ENCODE results near the gene OBSCN.
"Not testable (repeated sequence)": the region's sequence is repeated elsewhere in the genome, so short reads cannot be mapped to it uniquely, and the experiment has no call there.

The OBSCN gene

DNA sequence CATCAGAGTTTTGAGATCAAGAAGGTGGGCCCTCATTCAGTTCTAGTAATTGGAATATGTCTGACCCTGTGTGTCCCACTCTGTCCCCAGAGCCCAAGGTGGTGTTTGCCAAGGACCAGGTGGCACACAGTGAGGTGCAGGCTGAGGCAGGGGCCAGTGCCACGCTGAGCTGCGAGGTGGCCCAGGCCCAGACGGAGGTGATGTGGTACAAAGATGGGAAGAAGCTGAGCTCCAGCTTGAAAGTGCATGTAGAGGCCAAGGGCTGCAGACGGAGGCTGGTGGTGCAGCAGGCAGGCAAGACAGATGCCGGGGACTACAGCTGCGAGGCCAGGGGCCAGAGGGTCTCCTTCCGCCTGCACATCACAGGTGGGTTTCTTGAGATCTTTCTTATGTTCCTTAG lies 35.2 kb downstream of the OBSCN start:
- TF ChIP-seq, protein P1, sequence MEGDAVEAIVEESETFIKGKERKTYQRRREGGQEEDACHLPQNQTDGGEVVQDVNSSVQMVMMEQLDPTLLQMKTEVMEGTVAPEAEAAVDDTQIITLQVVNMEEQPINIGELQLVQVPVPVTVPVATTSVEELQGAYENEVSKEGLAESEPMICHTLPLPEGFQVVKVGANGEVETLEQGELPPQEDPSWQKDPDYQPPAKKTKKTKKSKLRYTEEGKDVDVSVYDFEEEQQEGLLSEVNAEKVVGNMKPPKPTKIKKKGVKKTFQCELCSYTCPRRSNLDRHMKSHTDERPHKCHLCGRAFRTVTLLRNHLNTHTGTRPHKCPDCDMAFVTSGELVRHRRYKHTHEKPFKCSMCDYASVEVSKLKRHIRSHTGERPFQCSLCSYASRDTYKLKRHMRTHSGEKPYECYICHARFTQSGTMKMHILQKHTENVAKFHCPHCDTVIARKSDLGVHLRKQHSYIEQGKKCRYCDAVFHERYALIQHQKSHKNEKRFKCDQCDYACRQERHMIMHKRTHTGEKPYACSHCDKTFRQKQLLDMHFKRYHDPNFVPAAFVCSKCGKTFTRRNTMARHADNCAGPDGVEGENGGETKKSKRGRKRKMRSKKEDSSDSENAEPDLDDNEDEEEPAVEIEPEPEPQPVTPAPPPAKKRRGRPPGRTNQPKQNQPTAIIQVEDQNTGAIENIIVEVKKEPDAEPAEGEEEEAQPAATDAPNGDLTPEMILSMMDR (IDR thresholded peaks at IDR 0.05; ENCODE audit: low read depth, low read length), result no peak
- in situ Hi-C loops (cut with HindIII; ENCODE audit: low sequenced_read_pairs), result no loop called here
- H3K4me3 ChIP-seq (ENCODE audit: low read depth, low read length), result no peak overlapping the region
- no peak for DNase-seq (ENCODE audit: low read depth, low spot score)

DNA sequence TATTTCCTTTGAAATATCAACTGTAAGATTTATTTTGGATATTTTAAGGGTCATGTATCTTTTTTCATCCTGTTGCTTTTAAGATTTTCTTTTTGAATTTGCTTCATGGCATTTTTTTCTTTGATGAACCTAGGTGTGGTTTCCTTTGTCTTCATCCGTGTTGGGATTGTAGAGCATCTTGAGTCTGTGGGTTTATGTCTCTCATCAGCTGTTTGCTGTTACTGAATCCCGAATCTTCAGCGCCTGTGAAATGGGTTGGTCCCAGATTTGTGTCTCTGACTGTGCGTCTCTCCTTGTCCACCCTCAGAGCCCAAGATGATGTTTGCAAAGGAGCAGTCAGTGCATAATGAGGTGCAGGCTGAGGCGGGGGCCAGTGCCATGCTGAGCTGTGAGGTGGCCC lies 36.1 kb downstream of the OBSCN start:
- DNase-seq (ENCODE audit: low read depth, low spot score); in situ Hi-C loops (cut with HindIII; ENCODE audit: low sequenced_read_pairs); H3K4me3 ChIP-seq (ENCODE audit: low read depth, low read length): not testable (repeated sequence)

DNA sequence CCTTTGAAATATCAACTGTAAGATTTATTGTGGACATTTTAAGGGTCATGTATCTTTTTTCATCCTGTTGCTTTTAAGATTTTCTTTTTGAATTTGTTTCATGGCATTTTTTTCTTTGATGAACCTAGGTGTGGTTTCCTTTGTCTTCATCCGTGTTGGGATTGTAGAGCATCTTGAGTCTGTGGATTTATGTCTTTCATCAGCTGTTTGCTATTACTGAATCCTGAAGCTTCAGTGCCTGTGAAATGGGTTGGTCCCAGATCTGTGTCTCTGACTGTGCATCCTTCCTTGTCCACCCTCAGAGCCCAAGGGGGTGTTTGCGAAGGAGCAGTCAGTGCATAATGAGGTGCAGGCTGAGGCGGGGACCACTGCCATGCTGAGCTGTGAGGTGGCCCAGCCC lies 37.3 kb downstream of the OBSCN start:
- in situ Hi-C loops (cut with HindIII; ENCODE audit: low sequenced_read_pairs), result no loop called here
- DNase-seq (ENCODE audit: low read depth, low spot score), result no peak
- TF ChIP-seq, protein P1 (IDR thresholded peaks at IDR 0.05; ENCODE audit: low read depth, low read length), result no peak
- no peak overlapping the region for H3K4me3 ChIP-seq (ENCODE audit: low read depth, low read length)

DNA sequence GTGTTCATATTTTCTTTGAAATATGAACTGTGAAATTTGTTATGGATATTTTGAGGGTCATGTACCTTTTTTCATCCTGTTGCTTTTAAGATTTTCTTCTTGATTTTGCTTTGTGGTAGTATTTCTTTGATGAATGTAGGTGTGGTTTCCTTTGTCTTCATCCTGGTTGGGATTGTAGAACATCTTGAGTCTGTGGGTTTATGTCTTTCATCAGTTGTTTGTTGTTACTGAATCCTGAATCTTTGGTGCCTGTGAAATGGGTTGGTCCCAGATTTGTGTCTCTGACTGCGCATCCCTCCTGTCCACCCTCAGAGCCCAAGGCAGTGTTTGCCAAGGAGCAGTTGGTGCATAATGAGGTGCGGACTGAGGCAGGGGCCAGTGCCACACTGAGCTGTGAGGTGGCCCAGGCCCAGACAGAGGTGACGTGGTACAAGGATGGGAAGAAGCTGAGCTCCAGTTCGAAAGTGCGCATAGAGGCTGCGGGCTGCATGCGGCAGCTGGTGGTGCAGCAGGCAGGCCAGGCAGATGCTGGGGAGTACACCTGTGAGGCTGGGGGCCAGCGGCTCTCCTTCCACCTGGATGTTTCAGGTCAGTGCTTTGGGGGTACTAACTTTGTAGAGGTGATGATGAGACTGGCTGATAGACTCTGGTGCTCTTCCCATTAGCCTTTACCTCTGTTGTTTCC lies 38.5 kb downstream of the OBSCN start:
- no peak for DNase-seq (ENCODE audit: low read depth, low spot score)
- in situ Hi-C loops (cut with HindIII; ENCODE audit: low sequenced_read_pairs), result no loop called here
- no peak overlapping the region for H3K4me3 ChIP-seq (ENCODE audit: low read depth, low read length)
- TF ChIP-seq, protein P1 (IDR thresholded peaks at IDR 0.05; ENCODE audit: low read depth, low read length), result no peak

DNA sequence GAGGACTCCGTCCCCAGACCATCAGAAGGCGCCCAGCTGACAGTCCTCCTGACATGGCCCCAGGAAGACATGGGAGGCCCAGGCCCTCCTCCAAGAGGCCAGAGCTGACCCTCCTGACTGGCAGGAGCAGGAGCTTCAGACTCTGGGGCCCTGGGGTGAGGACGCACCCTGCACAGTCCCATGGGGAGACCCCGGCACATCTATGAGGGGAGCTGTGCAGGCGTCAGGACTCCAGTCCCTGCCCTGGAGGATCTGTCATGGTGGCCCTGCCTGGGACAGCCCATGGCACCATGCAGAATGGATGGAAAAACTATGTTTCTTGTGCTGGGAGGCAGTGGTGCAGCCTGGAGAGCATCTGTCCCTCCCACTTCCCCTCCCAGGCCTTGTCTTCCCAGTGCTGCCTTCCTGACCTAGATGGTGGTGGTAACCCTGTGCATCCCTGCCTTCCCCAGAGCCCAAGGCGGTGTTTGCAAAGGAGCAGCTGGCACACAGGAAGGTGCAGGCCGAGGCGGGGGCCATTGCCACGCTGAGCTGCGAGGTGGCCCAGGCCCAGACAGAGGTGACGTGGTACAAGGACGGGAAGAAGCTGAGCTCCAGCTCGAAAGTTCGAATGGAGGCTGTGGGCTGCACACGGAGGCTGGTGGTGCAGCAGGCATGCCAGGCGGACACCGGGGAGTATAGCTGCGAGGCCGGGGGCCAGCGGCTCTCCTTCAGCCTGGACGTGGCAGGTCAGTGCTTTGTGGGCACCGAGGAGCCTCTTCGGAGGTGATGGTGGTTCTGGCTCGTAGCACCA lies 41.9 kb downstream of the OBSCN start:
- TF ChIP-seq, protein P1 (IDR thresholded peaks at IDR 0.05; ENCODE audit: low read depth, low read length), result no peak
- H3K4me3 ChIP-seq (ENCODE audit: low read depth, low read length), result no peak overlapping the region
- DNase-seq (ENCODE audit: low read depth, low spot score), result no peak
- in situ Hi-C loops (cut with HindIII; ENCODE audit: low sequenced_read_pairs), result no loop called here

DNA sequence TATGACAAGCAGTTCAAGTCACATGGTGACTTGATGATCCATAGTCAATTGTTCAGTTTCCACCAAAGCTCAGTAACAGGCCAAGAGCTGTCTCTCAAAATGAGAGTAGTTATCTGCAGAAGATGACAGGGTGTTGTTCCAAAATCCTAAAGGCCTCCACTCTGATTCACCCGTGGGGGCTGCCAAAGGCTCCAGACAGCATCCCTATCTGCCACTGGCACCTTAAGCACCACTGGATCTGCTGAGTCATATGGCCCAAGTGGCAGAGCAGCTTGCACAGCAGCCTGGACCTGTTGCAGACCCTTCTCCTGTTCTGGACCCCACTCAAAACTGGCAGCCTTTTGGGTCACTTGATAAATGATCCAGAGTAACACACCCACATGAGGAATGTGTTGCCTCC lies 44.6 kb downstream of the OBSCN start:
- DNase-seq (ENCODE audit: low read depth, low spot score); H3K4me3 ChIP-seq (ENCODE audit: low read depth, low read length); in situ Hi-C loops (cut with HindIII; ENCODE audit: low sequenced_read_pairs): not testable (repeated sequence)

DNA sequence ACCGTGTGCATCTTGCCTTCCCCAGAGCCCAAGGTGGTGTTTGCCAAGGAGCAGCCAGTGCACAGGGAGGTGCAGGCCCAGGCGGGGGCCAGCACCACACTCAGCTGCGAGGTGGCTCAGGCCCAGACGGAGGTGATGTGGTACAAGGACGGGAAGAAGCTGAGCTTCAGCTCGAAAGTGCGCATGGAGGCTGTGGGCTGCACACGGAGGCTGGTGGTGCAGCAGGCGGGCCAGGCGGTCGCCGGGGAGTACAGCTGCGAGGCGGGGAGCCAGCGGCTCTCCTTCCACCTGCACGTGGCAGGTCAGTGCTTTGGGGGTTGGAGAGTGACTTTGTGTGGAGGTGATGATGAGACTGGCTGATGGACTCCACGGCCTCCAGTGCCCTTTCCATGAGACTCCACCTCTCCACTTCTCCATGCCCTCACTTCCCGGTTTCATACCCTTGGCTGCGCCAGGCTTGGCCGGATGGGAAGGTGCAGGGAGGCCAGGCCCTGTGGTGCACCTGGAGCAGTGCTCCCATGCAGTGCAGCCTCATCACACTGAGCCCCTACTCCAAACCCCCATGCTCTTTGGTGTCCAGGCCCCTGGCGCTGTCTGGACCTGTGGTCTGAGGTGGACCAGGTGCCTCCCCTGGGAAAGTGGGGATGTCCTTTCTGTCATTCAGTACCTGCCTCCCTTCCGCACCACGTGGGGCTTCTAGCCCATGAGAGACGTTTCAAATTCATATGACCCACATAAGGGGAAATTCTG lies 49.0 kb downstream of the OBSCN start:
- in situ Hi-C loops (cut with HindIII; ENCODE audit: low sequenced_read_pairs), result no loop called here
- no peak overlapping the region for H3K4me3 ChIP-seq (ENCODE audit: low read depth, low read length)
- TF ChIP-seq, protein P1 (IDR thresholded peaks at IDR 0.05; ENCODE audit: low read depth, low read length), result no peak
- no peak for DNase-seq (ENCODE audit: low read depth, low spot score)
